Natural killer cell (primary cell): ENCODE measurements around the gene POU5F1. TPM values are rescaled to one million over a fixed set of nuclear protein-coding genes. Genes with fewer than 3 reads are reported as not detected.

Experiments used
- ATAC-seq, 3 donors: fragments of 150-1000 bp in 2 of 3; fragments of 200-7000 bp in 1 of 3; cut with Tn5 transposase; 1 replicate in 1 of 3; 2 replicates in 2 of 3; pipeline ENCODE4 v1.10.0; 2021; ENCODE audit warnings: mild to moderate bottlenecking in 2 of 3, moderate library complexity in 2 of 3
- DNase-seq, 2 donors: peaks; one replicate each; pipeline versions ENCODE4 v3.0.0 to v3.0.0-alpha.2; 2013 to 2021; ENCODE audit warnings: mixed read lengths in 1 of 2
- H3K27ac ChIP-seq: one replicate; pipeline ENCODE4 v1.5.1; 2013; ENCODE audit warnings: mild to moderate bottlenecking, low read length
- H3K27me3 ChIP-seq: one replicate; pipeline ENCODE4 v1.6.1; 2013; ENCODE audit warnings: low read length; ENCODE audit not compliant: control insufficient read depth, insufficient read depth
- H3K36me3 ChIP-seq: one replicate; pipeline ENCODE4 v1.6.1; 2013; ENCODE audit warnings: low read length; ENCODE audit not compliant: control insufficient read depth, insufficient read depth
- H3K4me1 ChIP-seq: one replicate; pipeline ENCODE4 v1.6.1; 2013; ENCODE audit warnings: low read length; ENCODE audit not compliant: control insufficient read depth, insufficient read depth
- H3K4me3 ChIP-seq: one replicate; pipeline ENCODE4 v1.5.1; 2013; ENCODE audit warnings: low read length
- H3K9me3 ChIP-seq: one replicate; pipeline ENCODE4 v1.6.1; 2013; ENCODE audit warnings: low read length; ENCODE audit not compliant: control insufficient read depth, insufficient read depth
- H3K27ac Mint-ChIP-seq, 2 donors: one replicate each; pipeline ENCODE4 v1.8.0; 2022; ENCODE audit warnings: mild to moderate bottlenecking in 2 of 2, mixed read lengths in 2 of 2, moderate library complexity in 1 of 2
- H3K27me3 Mint-ChIP-seq, 2 donors: one replicate each; pipeline ENCODE4 v1.8.0; 2022; ENCODE audit warnings: low read depth in 2 of 2, mixed read lengths in 2 of 2
- H3K36me3 Mint-ChIP-seq: one replicate; pipeline ENCODE4 v1.8.0; 2022; ENCODE audit warnings: mixed read lengths
- H3K4me1 Mint-ChIP-seq, 2 donors: one replicate each; pipeline ENCODE4 v1.8.0; 2022; ENCODE audit warnings: mixed read lengths in 2 of 2
- H3K4me3 Mint-ChIP-seq: one replicate; pipeline ENCODE4 v1.8.0; 2022; ENCODE audit warnings: mild to moderate bottlenecking, moderate library complexity, mixed read lengths
- H3K9me3 Mint-ChIP-seq, 2 donors: one replicate each; pipeline ENCODE4 v1.8.0; 2022; ENCODE audit warnings: mixed read lengths in 2 of 2
- CTCF ChIP-seq: fragments of 200-600 bp; IDR thresholded peaks from one replicate; pipeline ENCODE4 v1.8.0; 2022; ENCODE audit warnings: antibody characterized with exemption
- WGBS: methylation state at CpG from one replicate; pipeline ENCODE4 v1.1.7; 2013; ENCODE audit warnings: missing lambda C conversion rate; ENCODE audit not compliant: insufficient coverage; 5-methylcytosine and 5-hydroxymethylcytosine counted together
- intact Hi-C: fragments of 100-400 bp; cut with micrococcal nuclease; formaldehyde crosslinking; loops from one replicate; pipeline ENCODE4 v1.14.2; 2022
- total RNA-seq, 4 donors: library from RNA; stranded (reverse); fragments of 120-200 nt in 1 of 4; gene quantifications; one replicate each; pipeline versions ENCODE4 v1.2.3 to v1.2.4, GENCODE V29; 2013 to 2022

Gene POU5F1
- total RNA-seq, 3 donors from 2014 or later (not counting 1 experiment from before 2014, with no cell fraction given), result not detected

- no peak for ATAC-seq
- Histone ChIP-seq H3K36me3 (peaks cover 2% of the 10 kb centered on the region), H3K4me3 (no peak overlapping the region), H3K9me3 (no peaks in the 10 kb centered on the region), H3K27ac (no peak overlapping the region), H3K27me3 (no peaks in the 10 kb centered on the region), H3K4me1 (peaks cover 6% of the 10 kb centered on the region)
- 91% methylated on average over 15 of the region's 15 CpGs for WGBS
- no peak for TF ChIP-seq CTCF
- no peak overlapping the region for H3K27ac Mint-ChIP-seq
- DNase-seq, result no peak
- no peaks in the 10 kb centered on the region for H3K36me3 Mint-ChIP-seq
- intact Hi-C loops, result no loop called here
- peaks cover 0 to 3% of the 10 kb centered on the region in 2 donors for H3K27me3 Mint-ChIP-seq
- H3K4me3 Mint-ChIP-seq, result no peak overlapping the region
- H3K4me1 Mint-ChIP-seq, result peaks cover 5 to 6% of the 10 kb centered on the region in 2 donors
- no peaks in the 10 kb centered on the region for H3K9me3 Mint-ChIP-seq
Measured at GRCh38 chr6:31140643-31141042, 29.8 kb downstream of the POU5F1 start.

- Histone ChIP-seq H3K36me3 (no peaks in the 10 kb centered on the region), H3K4me1 (peaks cover 6% of the 10 kb centered on the region), H3K9me3 (no peaks in the 10 kb centered on the region), H3K27me3 (no peaks in the 10 kb centered on the region), H3K4me3 (no peak overlapping the region), H3K27ac (no peak overlapping the region)
- ATAC-seq, result no peak
- peaks cover 5 to 6% of the 10 kb centered on the region in 2 donors for H3K4me1 Mint-ChIP-seq
- H3K4me3 Mint-ChIP-seq, result no peak overlapping the region
- intact Hi-C loops, result no loop called here
- peaks cover 0 to 3% of the 10 kb centered on the region in 2 donors for H3K27me3 Mint-ChIP-seq
- WGBS, result 73% methylated on average over 4 of the region's 4 CpGs
- no peaks in the 10 kb centered on the region for H3K9me3 Mint-ChIP-seq
- no peaks in the 10 kb centered on the region for H3K36me3 Mint-ChIP-seq
- TF ChIP-seq CTCF, result no peak
- DNase-seq, result no peak
- H3K27ac Mint-ChIP-seq, result no peak overlapping the region
Measured at GRCh38 chr6:31139599-31139998, 30.9 kb downstream of the POU5F1 start.

- Mint-ChIP-seq H3K36me3 (no peaks in the 10 kb centered on the region), H3K27ac (no peak within 1 kb of the TSS), H3K4me1 (peaks cover 5 to 6% of the 10 kb centered on the region in 2 donors), H3K9me3 (no peaks in the 10 kb centered on the region), H3K27me3 (peaks cover 0 to 3% of the 10 kb centered on the region in 2 donors), H3K4me3 (no peak within 1 kb of the TSS)
- H3K4me1 ChIP-seq, result peaks cover 6% of the 10 kb centered on the region
- intact Hi-C loops, result no loop called here
- no peak for ATAC-seq
- no peak for TF ChIP-seq CTCF
- DNase-seq, result no peak
- 82% methylated on average over 4 of the region's 4 CpGs for WGBS
- H3K27me3 ChIP-seq, result no peaks in the 10 kb centered on the region
- H3K27ac ChIP-seq, result no peak within 1 kb of the TSS
- no peak within 1 kb of the TSS for H3K4me3 ChIP-seq
- H3K9me3 ChIP-seq, result no peaks in the 10 kb centered on the region
- no peaks in the 10 kb centered on the region for H3K36me3 ChIP-seq
Measured at GRCh38 chr6:31138982-31139381, 31.5 kb downstream of the POU5F1 start, which contains the start of gene PSORS1C2. TSS of gene PSORS1C2 (minus strand) at chr6:31139066. CDS start at chr6:31139026, 40 bp downstream.

- H3K9me3 Mint-ChIP-seq, result no peaks in the 10 kb centered on the region
- Histone ChIP-seq H3K4me3 (no peak overlapping the region), H3K27ac (no peak overlapping the region), H3K9me3 (no peaks in the 10 kb centered on the region), H3K27me3 (no peaks in the 10 kb centered on the region), H3K4me1 (peaks cover 6% of the 10 kb centered on the region), H3K36me3 (no peaks in the 10 kb centered on the region)
- peaks cover 0 to 3% of the 10 kb centered on the region in 2 donors for H3K27me3 Mint-ChIP-seq
- intact Hi-C loops, result no loop called here
- DNase-seq (no peak), ATAC-seq (no peak)
- peaks cover 5 to 6% of the 10 kb centered on the region in 2 donors for H3K4me1 Mint-ChIP-seq
- TF ChIP-seq CTCF, result no peak
- H3K27ac Mint-ChIP-seq, result no peak overlapping the region
- no peaks in the 10 kb centered on the region for H3K36me3 Mint-ChIP-seq
- WGBS, result 86% methylated on average over 6 of the region's 10 CpGs
- no peak overlapping the region for H3K4me3 Mint-ChIP-seq
Measured at GRCh38 chr6:31135710-31136109, 34.8 kb downstream of the POU5F1 start.
